DOHH2 (cell line): Measurements from ENCODE around the gene PLA2G4F.

Experiments used
- EZH2phosphoT487 ChIP-seq: fragments of 200-600 bp; sonication (generic); IDR thresholded peaks from 2 replicates; pipeline ENCODE4 v1.6.1; 2017; ENCODE audit warnings: borderline replicate concordance, mild to moderate bottlenecking, antibody characterized with exemption, low read length, moderate library complexity, mixed read lengths
- TF ChIP-seq, protein P1 (sequence below): fragments of 200-600 bp; sonication (generic); IDR thresholded peaks from one replicate; pipeline ENCODE4 v1.5.1; 2014; ENCODE audit warnings: antibody characterized with exemption, mild to moderate bottlenecking, low read depth, low read length; ENCODE audit not compliant: poor library complexity, severe bottlenecking

- TF ChIP-seq, protein P1, sequence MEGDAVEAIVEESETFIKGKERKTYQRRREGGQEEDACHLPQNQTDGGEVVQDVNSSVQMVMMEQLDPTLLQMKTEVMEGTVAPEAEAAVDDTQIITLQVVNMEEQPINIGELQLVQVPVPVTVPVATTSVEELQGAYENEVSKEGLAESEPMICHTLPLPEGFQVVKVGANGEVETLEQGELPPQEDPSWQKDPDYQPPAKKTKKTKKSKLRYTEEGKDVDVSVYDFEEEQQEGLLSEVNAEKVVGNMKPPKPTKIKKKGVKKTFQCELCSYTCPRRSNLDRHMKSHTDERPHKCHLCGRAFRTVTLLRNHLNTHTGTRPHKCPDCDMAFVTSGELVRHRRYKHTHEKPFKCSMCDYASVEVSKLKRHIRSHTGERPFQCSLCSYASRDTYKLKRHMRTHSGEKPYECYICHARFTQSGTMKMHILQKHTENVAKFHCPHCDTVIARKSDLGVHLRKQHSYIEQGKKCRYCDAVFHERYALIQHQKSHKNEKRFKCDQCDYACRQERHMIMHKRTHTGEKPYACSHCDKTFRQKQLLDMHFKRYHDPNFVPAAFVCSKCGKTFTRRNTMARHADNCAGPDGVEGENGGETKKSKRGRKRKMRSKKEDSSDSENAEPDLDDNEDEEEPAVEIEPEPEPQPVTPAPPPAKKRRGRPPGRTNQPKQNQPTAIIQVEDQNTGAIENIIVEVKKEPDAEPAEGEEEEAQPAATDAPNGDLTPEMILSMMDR, result no peak
- no peak for TF ChIP-seq EZH2phosphoT487
Observed at GRCh38 chr15:42123546-42123945, 32.9 kb downstream of the PLA2G4F start.
